Sciatic nerve (tissue), 2 donors: Measurements from ENCODE around the gene GAREM1. TPM values are rescaled to one million over a fixed set of nuclear protein-coding genes. Genes with fewer than 3 reads are reported as not detected.

Experiments used
- ATAC-seq: fragments of 200-7000 bp; cut with Tn5 transposase; one replicate; pipeline ENCODE4 v1.9.1; 2020; ENCODE audit warnings: mild to moderate bottlenecking, moderate library complexity
- DNase-seq: peaks from one replicate; pipeline ENCODE4 v3.0.0-alpha.2; 2020; ENCODE audit warnings: low spot score
- intact Hi-C: fragments of 100-400 bp; cut with DNase I; formaldehyde crosslinking; loops from one replicate; pipeline ENCODE4 v1.14.2; 2022
- total RNA-seq: library from RNA; stranded (reverse); fragmentation: NEBNext Ultra II Directional; extraction: Animal tissue kit (Norgen Biotek cat#: 25700); gene quantifications from one replicate; pipeline ENCODE4 v1.2.1, GENCODE V29; 2021
- donor health status: DM: no; HTN: no; CAD: no.
- donor health status: DM: no; HTN: no; CAD: no.

GAREM1 gene
- total RNA-seq, 1 donor from 2014 or later, result 29.9 TPM

DNA sequence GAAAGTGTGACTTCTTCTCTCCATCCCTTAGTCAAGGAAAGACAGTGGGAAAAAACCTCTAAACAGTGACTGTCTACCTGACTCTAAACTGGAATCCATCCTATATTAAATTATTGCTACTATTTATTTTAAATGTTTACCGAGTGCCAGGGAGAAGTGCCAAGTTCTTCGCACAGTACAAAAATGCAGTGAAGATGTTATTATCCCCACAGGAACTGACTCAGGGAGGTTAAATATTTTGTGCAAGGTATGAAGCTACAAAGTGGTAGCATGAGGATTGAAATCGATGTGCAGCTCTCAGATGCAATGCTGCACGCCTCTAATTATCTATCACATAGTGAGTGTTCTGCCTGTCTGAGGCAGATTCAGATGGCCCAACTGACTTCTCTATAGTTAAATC, 189.8 kb downstream of the GAREM1 start:
- intact Hi-C loops, result no loop called here

DNA sequence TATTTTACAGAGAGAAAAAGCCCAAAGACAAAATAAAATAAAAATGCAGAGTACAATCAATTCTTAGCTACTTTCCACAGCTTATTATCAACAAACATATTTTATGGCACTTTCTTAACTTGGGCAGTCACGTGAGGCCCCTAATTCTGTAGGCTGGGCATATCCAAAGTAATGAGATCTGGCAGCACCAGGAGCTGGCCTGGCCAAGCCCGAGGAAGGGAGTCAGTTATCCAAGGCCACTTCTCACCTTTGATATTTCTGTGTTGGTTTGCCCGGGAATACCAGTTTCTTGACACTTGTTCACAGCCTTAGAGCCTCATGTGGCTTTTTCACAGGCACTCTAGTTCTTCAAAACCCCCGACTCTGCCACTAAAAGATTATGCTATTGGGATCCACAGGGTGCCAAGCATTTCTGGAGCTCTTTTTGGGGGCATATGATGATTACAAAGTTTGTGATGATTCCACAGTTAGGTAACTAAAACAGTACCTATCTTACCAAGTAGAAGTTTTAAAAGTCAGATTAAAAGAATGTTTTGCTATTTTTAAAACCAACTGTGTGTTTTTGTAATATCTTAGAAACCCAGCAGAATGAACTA, 190.4 kb downstream of the GAREM1 start:
- intact Hi-C loops, result no loop called here
- no peak for ATAC-seq
- DNase-seq, result no peak

More for the DNA sequence above, 189.8 kb downstream of the GAREM1 start:
- DNase-seq (no peak), ATAC-seq (no peak)

DNA sequence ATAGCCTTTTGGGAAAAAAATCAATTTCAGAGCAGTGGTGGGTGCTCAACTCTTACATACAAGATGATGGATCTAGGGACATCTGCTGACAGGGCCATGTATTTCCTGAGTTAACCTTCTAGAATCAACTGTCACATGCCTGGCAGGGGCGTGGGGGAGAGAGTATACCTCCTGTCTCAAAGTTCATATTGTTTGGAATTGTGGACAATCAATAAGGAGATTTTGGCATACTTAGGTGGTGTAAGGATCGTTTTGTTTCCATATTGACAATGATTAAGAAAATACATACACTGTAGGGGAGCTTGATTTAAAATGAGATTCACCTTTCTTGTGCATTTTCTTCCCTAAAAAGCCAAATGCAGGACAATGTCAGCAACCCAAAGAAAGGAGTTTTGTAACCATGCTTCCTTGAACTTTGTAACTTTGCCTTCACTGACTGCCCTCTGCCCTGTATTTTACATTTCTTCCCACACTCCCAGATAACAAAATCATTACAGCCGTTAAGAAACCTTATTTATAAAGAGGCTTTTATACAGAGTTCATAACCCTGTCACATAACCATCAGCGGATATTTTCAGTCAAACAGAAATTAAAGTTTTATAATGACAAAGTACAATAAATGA, 192.4 kb downstream of the GAREM1 start:
- intact Hi-C loops, result loop anchor here (10.0 kb wide), 1 partner anchor 277 kb away; no protein-coding TSS in a partner anchor
- DNase-seq (no peak), ATAC-seq (no peak)

- intact Hi-C loops, result loop anchor here (10.0 kb wide), 1 partner anchor 277 kb away; no protein-coding TSS in a partner anchor
- ATAC-seq (peak; percentile 89), DNase-seq (no peak)
These were observed 193.1 kb downstream of the GAREM1 start for GRCh38 chr18:32277549-32277948.

GRCh38 chr18:32276906-32277305, 193.8 kb downstream of the GAREM1 start:
- DNase-seq, result no peak
- ATAC-seq, result no peak
- intact Hi-C loops, result loop anchor here (10.0 kb wide), 1 partner anchor 278 kb away; no protein-coding TSS in a partner anchor

GRCh38 chr18:32276256-32276655, 194.4 kb downstream of the GAREM1 start:
- DNase-seq (no peak), ATAC-seq (no peak)
- intact Hi-C loops, result loop anchor here (10.0 kb wide), 1 partner anchor 279 kb away; no protein-coding TSS in a partner anchor

GRCh38 chr18:32275221-32275620, 195.5 kb downstream of the GAREM1 start:
- DNase-seq, result no peak
- intact Hi-C loops, result loop anchor here (10.0 kb wide), 1 partner anchor 280 kb away; no protein-coding TSS in a partner anchor
- ATAC-seq, result no peak

GRCh38 chr18:32274307-32274706, 196.4 kb downstream of the GAREM1 start:
- intact Hi-C loops, result loop anchor here (5.0 to 10.0 kb wide), 2 partner anchors 198 to 280 kb away; partner anchors contain the start of gene GAREM1
- DNase-seq, result no peak
- ATAC-seq, result no peak

DNA sequence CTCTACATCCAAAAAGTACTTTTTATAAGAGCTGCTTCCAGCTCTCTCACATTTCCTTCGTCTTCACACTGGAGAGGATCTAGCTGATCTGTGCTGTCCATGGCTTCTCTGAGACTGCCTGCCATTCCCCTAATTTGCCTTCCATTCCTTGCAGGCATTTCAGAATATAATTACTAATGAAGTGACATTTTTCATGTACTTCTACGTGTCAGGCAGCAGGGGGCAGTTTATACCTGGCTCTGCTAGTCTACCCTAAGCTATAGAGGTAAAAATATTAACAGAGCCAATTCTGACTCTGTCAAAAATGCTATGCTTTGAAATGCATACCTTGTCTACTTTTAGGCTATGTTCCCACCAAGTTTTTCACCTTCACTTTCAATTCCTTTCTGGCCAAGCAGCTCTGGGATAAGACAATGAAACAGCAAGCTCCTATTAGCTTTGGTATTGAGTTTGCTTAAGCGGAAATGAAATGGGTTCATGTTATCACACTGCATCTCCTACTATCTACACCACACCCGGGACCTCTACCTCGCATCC, 198.9 kb downstream of the GAREM1 start:
- intact Hi-C loops, result loop anchor here (5.0 to 10.0 kb wide), 2 partner anchors 201 to 283 kb away; partner anchors contain the start of gene GAREM1
- ATAC-seq, result peak; percentile 79
- DNase-seq, result no peak

DNA sequence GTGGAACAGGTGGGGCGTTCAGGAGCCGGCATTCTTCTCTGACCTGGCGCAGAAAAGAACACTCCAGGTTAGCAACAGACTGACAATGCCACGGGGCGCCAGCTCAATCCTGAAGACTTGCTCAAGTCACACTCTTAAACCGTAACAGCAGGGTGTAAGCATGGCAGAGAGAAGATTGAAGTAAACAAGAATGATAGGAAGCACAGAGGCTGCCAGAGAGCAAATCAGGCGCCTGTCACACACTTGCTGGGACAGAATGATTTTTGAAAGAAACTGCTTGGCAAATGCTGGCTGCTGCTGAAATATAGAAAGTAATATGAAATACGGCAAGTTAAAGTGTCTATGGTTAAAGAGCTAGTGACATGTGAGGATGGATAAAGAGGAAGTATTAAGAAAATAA, 200.3 kb downstream of the GAREM1 start:
- intact Hi-C loops, result loop anchor here (5.0 to 10.0 kb wide), 2 partner anchors 202 to 284 kb away; partner anchors contain the start of gene GAREM1
- DNase-seq (no peak), ATAC-seq (no peak)

DNA sequence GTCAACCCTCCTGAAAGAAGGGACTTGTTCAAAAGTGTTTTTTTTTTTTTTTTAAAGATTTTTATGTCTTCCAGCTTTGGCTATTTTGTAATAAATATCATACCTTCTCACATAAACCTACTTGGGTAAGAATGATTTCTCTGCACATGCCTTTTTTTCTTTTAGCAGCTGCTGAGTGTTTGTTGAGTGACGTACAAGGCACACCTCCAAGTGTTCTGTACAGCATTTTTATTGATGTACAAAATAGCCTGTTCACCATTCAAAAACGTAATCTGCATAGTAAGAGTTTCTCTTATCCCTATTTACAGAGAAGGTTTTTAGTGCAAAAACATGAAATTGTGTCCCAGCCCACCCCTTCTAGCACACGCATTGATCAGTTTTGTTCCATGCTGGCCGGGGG, 203.2 kb downstream of the GAREM1 start:
- DNase-seq, result no peak
- intact Hi-C loops, result loop anchor here (10.0 kb wide), 1 partner anchor 103 kb away; no protein-coding TSS in a partner anchor
- no peak for ATAC-seq

DNA sequence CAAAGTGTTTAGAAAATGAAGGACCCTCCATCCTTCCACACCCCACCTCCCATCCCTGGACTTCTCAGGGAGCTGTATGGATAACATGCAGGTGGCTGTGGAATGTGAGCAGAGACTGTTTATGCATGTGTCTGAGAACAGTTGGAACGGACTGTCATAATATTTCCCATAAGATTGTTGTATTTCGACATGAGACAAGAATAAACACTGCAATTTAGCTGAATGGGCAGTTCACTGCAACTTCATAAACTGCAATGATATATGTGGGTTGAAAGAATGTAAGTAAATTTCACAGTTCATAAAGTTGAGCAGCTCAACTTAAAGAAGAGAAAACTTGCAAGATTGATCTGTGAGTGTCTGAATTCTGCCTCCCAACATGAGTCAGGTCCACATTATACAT, 206.3 kb downstream of the GAREM1 start:
- intact Hi-C loops, result loop anchor here (10.0 kb wide), 1 partner anchor 100 kb away; no protein-coding TSS in a partner anchor
- ATAC-seq, result no peak
- DNase-seq, result no peak

DNA sequence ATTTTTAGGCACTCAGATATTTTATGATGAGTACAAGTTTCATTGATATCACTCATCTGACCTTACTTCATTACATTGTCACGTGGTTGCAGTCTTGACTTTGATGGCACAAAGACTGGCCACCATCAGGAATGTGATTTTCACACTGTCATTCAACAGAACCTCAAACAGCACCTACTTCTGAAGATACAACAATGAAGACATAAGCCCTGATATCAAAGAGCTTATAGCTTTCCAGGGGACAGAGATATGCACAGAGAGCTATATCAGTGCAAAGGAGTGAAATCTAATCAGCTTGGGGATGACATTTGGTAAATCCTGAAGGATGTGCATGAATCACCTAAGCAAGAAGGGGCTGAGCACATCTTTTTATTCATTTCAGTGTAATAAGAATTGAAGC, 208.6 kb downstream of the GAREM1 start:
- DNase-seq, result no peak
- ATAC-seq, result no peak
- intact Hi-C loops, result loop anchor here (10.0 kb wide), 1 partner anchor 97 kb away; no protein-coding TSS in a partner anchor

DNA sequence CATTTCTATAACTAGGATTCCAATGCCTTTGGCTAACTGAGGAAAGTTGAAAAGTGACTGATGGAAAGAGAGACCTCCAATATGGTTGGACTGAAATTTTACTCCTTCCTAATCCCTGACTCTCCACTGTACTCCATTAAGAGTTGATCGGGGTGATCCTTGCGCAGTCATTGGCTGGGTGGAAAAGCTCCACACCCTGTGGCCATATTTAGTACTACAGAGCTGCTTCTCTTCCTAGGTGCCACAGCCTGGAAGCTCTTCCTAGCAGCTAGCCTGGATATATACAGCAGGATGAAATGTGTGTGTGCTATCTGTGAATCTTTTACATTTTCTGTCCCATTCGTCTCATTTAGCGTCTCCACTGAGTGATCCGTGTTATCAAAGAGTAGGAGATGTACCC, 209.7 kb downstream of the GAREM1 start:
- ATAC-seq, result no peak
- intact Hi-C loops, result loop anchor here (10.0 kb wide), 1 partner anchor 96 kb away; no protein-coding TSS in a partner anchor

GRCh38 chr18:32259553-32259952, 211.1 kb downstream of the GAREM1 start:
- ATAC-seq (no peak), DNase-seq (no peak)
- intact Hi-C loops, result no loop called here

More for the DNA sequence above, 209.7 kb downstream of the GAREM1 start:
- no peak for DNase-seq

GRCh38 chr18:32258558-32259204, 212.0 kb downstream of the GAREM1 start:
- ATAC-seq (no peak), DNase-seq (no peak)
- intact Hi-C loops, result no loop called here

DNA sequence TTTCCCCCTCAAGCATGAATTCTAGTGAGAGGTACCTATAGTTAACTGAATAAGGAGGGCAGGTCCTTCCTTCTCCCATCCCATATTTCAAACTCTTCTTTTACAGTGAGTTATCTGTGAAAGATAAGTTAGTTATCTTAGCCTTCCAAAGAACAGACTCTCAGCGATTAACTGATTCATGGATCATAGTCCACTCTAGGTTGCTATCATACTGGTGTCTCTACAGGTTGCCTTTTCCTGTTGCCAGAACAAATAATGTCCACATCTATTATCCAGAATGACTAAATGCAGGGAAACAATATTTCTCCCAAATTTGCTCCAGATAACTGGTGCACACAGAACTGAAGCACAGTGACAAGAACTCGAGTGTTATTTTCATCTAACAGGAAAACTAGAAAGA, 212.5 kb downstream of the GAREM1 start:
- ATAC-seq (no peak), DNase-seq (no peak)
- intact Hi-C loops, result no loop called here

- ATAC-seq (no peak), DNase-seq (no peak)
- intact Hi-C loops, result no loop called here
These were observed 213.4 kb downstream of the GAREM1 start for GRCh38 chr18:32257084-32257785.

DNA sequence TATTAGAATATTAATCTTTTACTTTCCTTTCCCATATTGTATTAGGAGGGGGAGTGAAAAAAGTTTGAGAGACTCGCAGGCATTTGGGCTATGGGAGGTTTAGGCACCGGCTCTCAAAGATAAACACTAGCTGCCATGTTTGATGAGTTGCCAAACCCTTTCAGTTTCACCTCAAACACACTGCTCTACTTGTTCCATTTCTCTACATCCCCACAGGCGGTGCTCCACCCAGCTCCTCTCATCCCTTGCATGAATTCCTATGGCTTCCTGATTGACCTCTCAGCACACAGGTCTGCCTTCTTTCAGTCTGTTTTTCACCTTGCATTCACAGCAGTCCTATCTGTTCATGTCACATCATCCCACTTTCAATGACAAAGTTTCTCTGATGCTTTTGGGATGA, 215.1 kb downstream of the GAREM1 start:
- intact Hi-C loops, result no loop called here
- no peak for ATAC-seq
- no peak for DNase-seq
